Heart left ventricle (tissue), 13 donors: Measurements from ENCODE around the gene GTF2I.

Experiments
- POLR2A ChIP-seq, 2 donors: fragments of 450-650 bp; IDR thresholded peaks; one replicate each; pipeline ENCODE4 v1.6.1; 2017; ENCODE audit warnings: antibody characterized with exemption in 2 of 2, mild to moderate bottlenecking in 2 of 2, moderate library complexity in 2 of 2
- TF ChIP-seq, protein P1 (sequence below), 12 donors: fragments of 200-600 bp; sonication (generic) in 4 of 12; IDR thresholded peaks; one replicate each; pipeline versions ENCODE4 v1.5.0 to v1.8.0; 2018 to 2022; ENCODE audit warnings: antibody characterized with exemption in 12 of 12, mild to moderate bottlenecking in 5 of 12
- donor health status: ischemic (EF 13 %, LVEDD 7.1; RV severe dilation, severe dysfunction).
- donor health status: DM: no; HTN: yes; CAD: no.
- donor health status: DM: no; HTN: no; CAD: no.
- donor health status: ischemic (EF 25% LVEDD 6.9; RV normal size, moderate dysfunction).
- donor health status: ischemic (EF 25% LVEDD 5.7; RV mildly dilated, moderate dysfunction).
- donor health status: ischemic (EF 35%, LVEDD 5.7; RV mildly dilated, moderate dysfunction).
- donor health status: nonischemic (EF 11% LVEDD 7.7; RV severe dilation, severe dysfunction).
- donor health status: DM: yes; HTN: yes; CAD: no.
- donor health status: PGD.
- donor health status: ischemic (EF 29% LVEDD 5.4; RV normal size, mild dysfunction).
- donor health status: nonischemic (EF 23%, LVEDD 6.1; RV moderate dilation, normal function).

DNA sequence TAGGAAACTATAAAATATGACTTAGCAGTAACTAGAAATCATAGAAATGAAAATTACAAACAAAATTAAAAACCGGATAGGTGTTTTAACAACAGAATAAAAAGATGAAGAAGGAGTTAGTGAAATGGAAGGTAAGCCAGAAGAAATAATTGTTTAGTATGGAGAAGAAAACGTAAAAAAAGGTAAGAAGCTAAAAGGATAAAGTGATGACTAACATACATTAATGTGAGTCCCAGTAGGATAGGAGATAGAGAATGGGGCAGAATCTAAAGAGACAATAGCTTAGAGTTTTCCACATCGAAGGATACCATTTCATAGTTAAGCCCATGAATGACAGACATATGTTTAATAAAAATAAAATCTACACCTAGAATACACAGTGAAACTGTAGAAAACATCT lies 25.3 kb downstream of the GTF2I start:
- no peak for TF ChIP-seq POLR2A (IDR thresholded peaks at IDR 0.05)
- TF ChIP-seq, protein P1, sequence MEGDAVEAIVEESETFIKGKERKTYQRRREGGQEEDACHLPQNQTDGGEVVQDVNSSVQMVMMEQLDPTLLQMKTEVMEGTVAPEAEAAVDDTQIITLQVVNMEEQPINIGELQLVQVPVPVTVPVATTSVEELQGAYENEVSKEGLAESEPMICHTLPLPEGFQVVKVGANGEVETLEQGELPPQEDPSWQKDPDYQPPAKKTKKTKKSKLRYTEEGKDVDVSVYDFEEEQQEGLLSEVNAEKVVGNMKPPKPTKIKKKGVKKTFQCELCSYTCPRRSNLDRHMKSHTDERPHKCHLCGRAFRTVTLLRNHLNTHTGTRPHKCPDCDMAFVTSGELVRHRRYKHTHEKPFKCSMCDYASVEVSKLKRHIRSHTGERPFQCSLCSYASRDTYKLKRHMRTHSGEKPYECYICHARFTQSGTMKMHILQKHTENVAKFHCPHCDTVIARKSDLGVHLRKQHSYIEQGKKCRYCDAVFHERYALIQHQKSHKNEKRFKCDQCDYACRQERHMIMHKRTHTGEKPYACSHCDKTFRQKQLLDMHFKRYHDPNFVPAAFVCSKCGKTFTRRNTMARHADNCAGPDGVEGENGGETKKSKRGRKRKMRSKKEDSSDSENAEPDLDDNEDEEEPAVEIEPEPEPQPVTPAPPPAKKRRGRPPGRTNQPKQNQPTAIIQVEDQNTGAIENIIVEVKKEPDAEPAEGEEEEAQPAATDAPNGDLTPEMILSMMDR (IDR thresholded peaks at IDR 0.05), result no peak
